ENCODE results near the gene DPH1.
A peak's percentile ranks its signal among the peaks of the same experiment; 100 is the strongest.

DPH1 gene

DNA sequence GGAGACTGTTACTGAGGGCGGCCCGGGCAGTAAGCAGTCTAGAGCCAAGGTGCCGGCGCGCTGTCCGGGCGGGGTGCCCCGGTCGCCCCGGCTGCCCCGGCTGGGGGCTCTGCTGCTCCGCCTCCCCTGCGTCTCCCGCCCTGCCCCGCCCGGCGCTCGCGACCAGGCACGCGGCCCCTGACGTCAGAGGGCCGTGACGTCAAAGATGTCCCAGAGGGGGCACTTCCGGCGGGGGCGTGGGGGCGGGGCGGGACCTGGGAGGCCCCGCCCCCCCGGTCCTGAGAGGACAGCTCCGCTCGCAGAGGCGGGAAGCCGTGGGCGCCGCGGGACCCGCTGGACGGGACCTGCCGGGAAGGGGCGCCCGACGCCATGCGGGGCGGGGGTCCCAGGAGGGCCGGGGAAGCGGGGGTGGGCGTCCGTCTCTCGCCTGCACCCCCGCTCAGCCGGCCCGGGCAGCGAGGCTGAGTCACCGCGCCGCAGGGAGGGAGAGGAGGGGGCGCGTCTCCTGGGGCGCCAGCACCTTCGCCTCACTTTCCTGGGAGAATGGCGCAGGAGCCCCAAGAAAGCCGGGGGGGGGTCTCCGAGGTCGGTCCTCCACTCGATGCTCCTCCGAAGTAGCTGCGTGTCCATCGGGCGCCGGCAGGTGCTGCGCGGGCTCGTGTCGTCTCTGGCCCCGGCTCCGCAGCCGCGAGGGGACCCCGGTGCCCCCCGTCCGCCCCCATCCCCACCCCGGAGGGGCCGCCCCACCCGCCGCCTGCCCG lies 20.5 kb downstream of the DPH1 start:
- peak; percentile 67 for DNase-seq (ENCODE audit: extremely low spot score)
- POLR2A ChIA-PET: interaction anchor here (0.6 to 1.5 kb wide), 3 partner anchors 10 to 351 kb away, joined by 3 to 5 read pairs (median 3); no protein-coding TSS in a partner anchor
- CTCF ChIA-PET: interaction anchor here (1.8 kb wide), 1 partner anchor 194 kb away, joined by 5 read pairs; no protein-coding TSS in a partner anchor
- TF ChIP-seq SP1 (IDR thresholded peaks at IDR 0.05): no peak
- no peak for TF ChIP-seq ELF4 (IDR thresholded peaks at IDR 0.05)
- TF ChIP-seq CTBP1 (IDR thresholded peaks at IDR 0.05; ENCODE audit: borderline replicate concordance): no peak
- no peak for TF ChIP-seq ZNF384 (IDR thresholded peaks at IDR 0.05)
- TF ChIP-seq SUZ12 (IDR thresholded peaks at IDR 0.05): no peak
- TF ChIP-seq TARDBP (IDR thresholded peaks at IDR 0.05): no peak
- TF ChIP-seq, protein P1, sequence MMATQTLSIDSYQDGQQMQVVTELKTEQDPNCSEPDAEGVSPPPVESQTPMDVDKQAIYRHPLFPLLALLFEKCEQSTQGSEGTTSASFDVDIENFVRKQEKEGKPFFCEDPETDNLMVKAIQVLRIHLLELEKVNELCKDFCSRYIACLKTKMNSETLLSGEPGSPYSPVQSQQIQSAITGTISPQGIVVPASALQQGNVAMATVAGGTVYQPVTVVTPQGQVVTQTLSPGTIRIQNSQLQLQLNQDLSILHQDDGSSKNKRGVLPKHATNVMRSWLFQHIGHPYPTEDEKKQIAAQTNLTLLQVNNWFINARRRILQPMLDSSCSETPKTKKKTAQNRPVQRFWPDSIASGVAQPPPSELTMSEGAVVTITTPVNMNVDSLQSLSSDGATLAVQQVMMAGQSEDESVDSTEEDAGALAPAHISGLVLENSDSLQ (IDR thresholded peaks at IDR 0.05): no peak
- TF ChIP-seq NFRKB (IDR thresholded peaks at IDR 0.05): no peak
- 0 out of 2 replicates have a peak, but pooled peaks have one; percentile 3 for TF ChIP-seq ARNT (IDR thresholded peaks at IDR 0.05)
- no peak for TF ChIP-seq BHLHE40 (IDR thresholded peaks at IDR 0.05; ENCODE audit: borderline replicate concordance)
- TF ChIP-seq FOXK2 (IDR thresholded peaks at IDR 0.05): no peak
- TF ChIP-seq L3MBTL2 (conservative IDR thresholded peaks at IDR 0.05): 0 out of 2 replicates have a peak, but pooled peaks have one; percentile 31
- no peak for TF ChIP-seq HDGF (IDR thresholded peaks at IDR 0.05; ENCODE audit: borderline replicate concordance)
- no peak for TF ChIP-seq FOXM1 (IDR thresholded peaks at IDR 0.05; ENCODE audit: borderline replicate concordance)
- TF ChIP-seq FOXA1 (IDR thresholded peaks at IDR 0.05): no peak
- no peak for TF ChIP-seq LEF1 (IDR thresholded peaks at IDR 0.05; ENCODE audit: borderline replicate concordance)

DNA sequence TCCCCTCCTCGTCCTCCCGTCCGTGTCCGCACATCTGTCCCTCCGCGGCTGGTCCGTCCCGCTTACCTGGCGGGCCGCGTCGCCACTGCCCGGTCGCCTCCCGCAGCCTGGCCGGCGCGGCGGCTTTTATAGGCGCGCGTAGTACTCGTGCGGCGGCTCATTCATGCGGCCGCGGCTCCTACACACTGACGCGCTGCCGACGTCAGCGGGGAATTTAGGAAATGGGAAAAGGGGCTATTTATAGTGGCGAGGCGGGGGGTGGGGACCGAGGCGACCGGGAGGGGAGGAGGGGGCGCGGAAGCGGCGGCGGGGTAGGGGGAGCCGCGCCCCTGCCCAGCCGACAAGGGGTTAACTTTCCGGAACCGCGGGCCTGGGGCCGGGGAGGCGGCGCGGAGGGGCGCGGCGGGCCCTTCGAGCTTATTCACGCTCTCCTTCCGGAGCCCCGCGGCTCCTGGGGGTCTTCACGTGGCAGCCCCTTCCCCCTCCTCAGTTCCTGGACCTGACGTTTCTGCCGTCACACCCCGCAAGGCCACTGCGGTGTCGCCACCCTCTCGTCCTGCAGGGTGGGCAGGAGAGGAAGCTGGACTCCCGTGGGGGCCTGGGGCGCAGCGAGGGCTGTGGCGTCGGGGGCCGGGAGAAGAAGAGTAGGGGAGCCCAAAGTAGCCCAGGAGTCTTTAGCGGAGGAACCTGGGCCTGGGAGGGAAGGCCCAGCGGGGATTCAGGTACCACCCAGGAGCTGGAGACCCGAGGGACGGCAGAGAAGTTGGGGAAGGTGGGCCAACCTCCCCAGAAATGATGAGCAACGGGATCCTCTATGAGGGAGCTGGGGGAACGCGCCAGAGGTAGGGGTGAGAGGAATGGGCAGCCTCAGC lies 21.3 kb downstream of the DPH1 start:
- TF ChIP-seq NFRKB (IDR thresholded peaks at IDR 0.05) (no peak), SP1 (IDR thresholded peaks at IDR 0.05) (no peak), HDGF (IDR thresholded peaks at IDR 0.05; ENCODE audit: borderline replicate concordance) (no peak), ELF4 (IDR thresholded peaks at IDR 0.05) (no peak), CTBP1 (IDR thresholded peaks at IDR 0.05; ENCODE audit: borderline replicate concordance) (no peak), FOXM1 (IDR thresholded peaks at IDR 0.05; ENCODE audit: borderline replicate concordance) (no peak), LEF1 (IDR thresholded peaks at IDR 0.05; ENCODE audit: borderline replicate concordance) (no peak), L3MBTL2 (conservative IDR thresholded peaks at IDR 0.05) (no peak), SUZ12 (IDR thresholded peaks at IDR 0.05) (no peak), BHLHE40 (IDR thresholded peaks at IDR 0.05; ENCODE audit: borderline replicate concordance) (no peak), FOXK2 (IDR thresholded peaks at IDR 0.05) (no peak)
- TF ChIP-seq, protein P1 (IDR thresholded peaks at IDR 0.05): no peak
- POLR2A ChIA-PET: interaction anchor here (1.0 to 1.5 kb wide), 2 partner anchors 11 to 350 kb away, joined by 3 to 5 read pairs; no protein-coding TSS in a partner anchor
- CTCF ChIA-PET: interaction anchor here (0.5 to 1.8 kb wide), 3 partner anchors 124 to 194 kb away, joined by 3 to 5 read pairs (median 3); no protein-coding TSS in a partner anchor
- DNase-seq (ENCODE audit: extremely low spot score): peak; percentile 25

DNA sequence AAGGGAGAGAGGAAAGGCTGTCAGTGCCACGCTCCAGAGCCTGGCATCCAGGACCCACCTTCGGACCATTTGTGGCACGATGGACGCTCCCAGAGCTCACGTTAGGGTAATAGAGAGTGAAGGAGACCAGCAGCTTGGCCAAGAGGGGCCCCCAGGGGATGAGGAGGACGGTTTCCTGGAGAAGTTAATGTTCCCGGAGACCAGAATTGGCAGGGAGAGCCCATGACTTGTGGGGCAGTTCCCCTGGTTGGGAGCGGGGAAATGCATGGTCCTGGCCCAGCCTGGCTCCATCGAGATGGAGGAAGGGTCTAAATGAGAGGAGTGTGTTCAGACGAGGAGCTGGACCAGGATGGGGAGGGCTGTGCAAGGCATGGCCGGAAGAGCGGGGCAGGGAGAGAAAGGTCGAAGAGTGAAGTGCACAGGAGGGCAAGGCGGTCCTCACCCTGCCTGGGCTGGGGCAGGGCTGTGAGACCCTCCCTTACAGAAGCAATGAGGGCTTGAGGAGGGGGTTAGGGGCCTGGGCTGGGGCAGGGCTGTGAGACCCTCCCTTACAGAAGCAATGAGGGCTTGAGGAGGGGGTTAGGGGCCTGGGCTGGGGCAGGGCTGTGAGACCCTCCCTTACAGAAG lies 22.1 kb downstream of the DPH1 start:
- POLR2A ChIA-PET: no interaction called here
- TF ChIP-seq L3MBTL2 (conservative IDR thresholded peaks at IDR 0.05) (no peak), ELF4 (IDR thresholded peaks at IDR 0.05) (no peak), SP1 (IDR thresholded peaks at IDR 0.05) (no peak), FOXA1 (IDR thresholded peaks at IDR 0.05) (no peak), SUZ12 (IDR thresholded peaks at IDR 0.05) (no peak), NFRKB (IDR thresholded peaks at IDR 0.05) (no peak), CTBP1 (IDR thresholded peaks at IDR 0.05; ENCODE audit: borderline replicate concordance) (no peak), FOXK2 (IDR thresholded peaks at IDR 0.05) (no peak), ARNT (IDR thresholded peaks at IDR 0.05) (no peak), TARDBP (IDR thresholded peaks at IDR 0.05) (no peak), ZNF384 (IDR thresholded peaks at IDR 0.05) (no peak), FOXM1 (IDR thresholded peaks at IDR 0.05; ENCODE audit: borderline replicate concordance) (no peak), LEF1 (IDR thresholded peaks at IDR 0.05; ENCODE audit: borderline replicate concordance) (no peak), BHLHE40 (IDR thresholded peaks at IDR 0.05; ENCODE audit: borderline replicate concordance) (no peak), HDGF (IDR thresholded peaks at IDR 0.05; ENCODE audit: borderline replicate concordance) (no peak)
- TF ChIP-seq, protein P1 (IDR thresholded peaks at IDR 0.05): no peak
- CTCF ChIA-PET: interaction anchor here (0.6 to 1.8 kb wide), 2 partner anchors 13 to 193 kb away, joined by 3 to 5 read pairs; no protein-coding TSS in a partner anchor
- DNase-seq (ENCODE audit: extremely low spot score): no peak

- POLR2A ChIA-PET: no interaction called here
- DNase-seq (ENCODE audit: extremely low spot score): peak; percentile 67
- CTCF ChIA-PET: interaction anchor here (0.5 to 2.2 kb wide), 9 partner anchors 21 to 250 kb away, joined by 3 to 27 read pairs (median 4); partner anchors contain the start of genes SMG6 and SRR
- TF ChIP-seq NFRKB (IDR thresholded peaks at IDR 0.05): no peak
- TF ChIP-seq FOXM1 (IDR thresholded peaks at IDR 0.05; ENCODE audit: borderline replicate concordance): no peak
- no peak for TF ChIP-seq ARNT (IDR thresholded peaks at IDR 0.05)
- TF ChIP-seq LEF1 (IDR thresholded peaks at IDR 0.05; ENCODE audit: borderline replicate concordance): no peak
- TF ChIP-seq HDGF (IDR thresholded peaks at IDR 0.05; ENCODE audit: borderline replicate concordance): no peak
- TF ChIP-seq TARDBP (IDR thresholded peaks at IDR 0.05): no peak
These were observed 23.7 kb downstream of the DPH1 start for GRCh38 chr17:2053380-2054261.

Data from HEK293T (cell line).